GM18867 (cell line): Measurements from ENCODE around the gene ASCL1.

Source experiments
- ATAC-seq: cut with Tn5 transposase; IDR thresholded peaks from one replicate; pipeline ENCODE4 v1.9.1; 2021; ENCODE audit warnings: mild to moderate bottlenecking, moderate library complexity; ENCODE audit not compliant: unreplicated experiment

The ASCL1 gene

GRCh38 chr12:102957339-102958050 lies at the start of gene ASCL1:
TSS of gene ASCL1 (plus strand) at chr12:102957674. CDS start at chr12:102958245, 571 bp downstream.
- ATAC-seq, result peak; percentile 47

DNA sequence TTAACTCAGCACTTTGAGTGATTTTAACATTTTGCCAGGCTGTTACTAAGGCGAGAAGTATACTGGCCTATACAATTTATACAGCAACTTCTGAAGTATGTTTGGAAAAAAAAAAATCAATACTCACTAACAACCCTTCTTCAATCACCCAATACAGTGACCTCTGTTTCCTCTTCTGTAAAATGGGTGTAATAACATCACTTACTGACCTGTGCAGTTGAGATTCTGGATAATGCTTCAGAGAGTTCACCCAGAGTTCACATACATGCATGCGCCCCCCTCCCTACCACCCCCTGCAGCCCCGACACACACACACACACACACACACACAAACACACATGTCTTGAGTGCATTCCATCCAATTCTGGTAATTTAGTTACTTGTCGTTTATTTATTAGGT lies 49.6 kb upstream of the ASCL1 start:
- no peak for ATAC-seq

DNA sequence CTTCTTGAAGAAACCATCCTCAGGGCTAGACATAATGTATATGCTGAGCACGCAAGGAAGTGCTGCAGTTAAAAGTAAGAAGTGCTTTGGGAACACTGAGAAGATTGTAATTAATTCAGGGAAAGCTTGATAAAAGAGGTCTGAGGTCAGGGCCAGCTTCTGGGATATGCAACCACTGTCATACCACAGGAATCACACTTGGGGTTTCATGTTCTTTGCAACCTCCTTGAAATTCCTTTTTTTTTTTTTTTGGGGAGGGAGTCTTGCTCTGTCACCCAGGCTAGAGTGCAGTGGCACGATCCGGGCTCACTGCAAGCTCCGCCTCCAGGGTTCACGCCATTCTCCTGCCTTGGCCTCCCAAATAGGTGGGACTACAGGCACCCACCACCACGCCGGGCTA lies 47.3 kb upstream of the ASCL1 start:
- ATAC-seq, result no peak

DNA sequence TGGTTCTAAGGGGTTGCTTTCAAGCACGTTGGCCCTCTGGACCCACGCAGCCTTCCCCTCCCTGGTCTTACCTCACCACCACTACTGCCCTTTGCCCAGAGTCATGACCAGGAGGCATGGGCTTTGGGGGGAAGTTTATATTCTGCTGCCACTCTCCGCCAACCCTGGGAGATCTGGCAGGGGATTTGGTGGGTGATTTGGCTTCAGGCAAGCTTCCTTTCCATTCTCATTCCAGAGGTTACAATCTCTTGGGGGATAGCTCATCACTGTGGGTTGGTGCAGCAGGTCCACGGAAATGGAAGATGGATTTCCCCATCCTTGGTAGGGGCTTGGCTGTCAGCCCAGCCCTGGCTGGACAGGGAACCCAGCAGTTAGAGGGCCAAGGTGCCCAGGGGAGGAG lies 46.7 kb upstream of the ASCL1 start:
- no peak for ATAC-seq

- no peak for ATAC-seq
These were observed 46.2 kb upstream of the ASCL1 start for GRCh38 chr12:102911320-102911719.

- no peak for ATAC-seq
These were observed 45.2 kb upstream of the ASCL1 start for GRCh38 chr12:102912258-102912657.

- ATAC-seq, result no peak
These were observed 43.8 kb upstream of the ASCL1 start for GRCh38 chr12:102913453-102914226.

- no peak for ATAC-seq
These were observed 41.0 kb upstream of the ASCL1 start for GRCh38 chr12:102916252-102917025.

- ATAC-seq, result peak; percentile 76
These were observed 40.3 kb upstream of the ASCL1 start, which contains the start of gene PAH for GRCh38 chr12:102917026-102917787. TSS of gene PAH (minus strand) at chr12:102917244. CDS start at chr12:102917130, 114 bp downstream.

- ATAC-seq, result no peak
These were observed 38.6 kb upstream of the ASCL1 start for GRCh38 chr12:102918840-102919239.

DNA sequence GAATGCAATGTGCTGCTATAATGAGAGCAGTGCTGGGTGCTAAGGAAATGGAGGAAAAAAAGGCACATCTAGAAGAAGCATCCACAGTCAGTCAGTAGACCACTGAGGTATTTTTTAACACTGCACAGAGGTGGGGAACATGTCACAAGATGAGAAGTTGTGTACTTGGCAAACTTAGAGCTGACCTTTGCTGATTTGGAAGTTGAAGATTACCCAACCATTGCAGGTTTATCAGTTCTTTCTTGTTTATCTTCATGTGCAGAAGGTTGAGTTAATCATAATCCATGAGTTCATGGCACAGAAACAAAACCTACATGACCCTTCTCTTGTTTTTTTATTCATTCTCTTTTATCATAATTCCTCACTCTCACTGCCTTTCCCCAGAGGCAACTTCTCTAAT lies 37.2 kb upstream of the ASCL1 start:
- no peak for ATAC-seq

GRCh38 chr12:102921240-102921639 lies 36.2 kb upstream of the ASCL1 start:
- ATAC-seq, result no peak

- ATAC-seq, result no peak
These were observed 30.3 kb upstream of the ASCL1 start for GRCh38 chr12:102927220-102927619.

DNA sequence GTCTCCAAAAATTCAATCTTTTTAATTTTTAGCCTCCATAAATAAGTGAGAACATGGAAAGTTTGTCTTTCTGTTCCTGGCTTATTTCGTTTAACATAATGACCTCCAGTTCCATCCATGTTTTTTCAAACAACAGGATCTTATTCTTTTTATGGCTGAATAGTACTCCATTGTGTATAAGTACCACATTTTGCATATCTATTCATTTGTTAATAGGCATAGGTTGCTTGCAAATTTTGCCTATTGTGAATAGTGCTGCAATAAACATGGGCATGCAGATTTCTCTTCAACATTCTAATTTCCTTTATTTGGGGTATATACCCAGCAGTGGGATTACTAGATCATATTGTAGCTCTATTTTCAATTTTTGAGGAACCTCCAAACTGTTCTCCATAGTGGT lies 24.3 kb upstream of the ASCL1 start:
- ATAC-seq, result no peak

GRCh38 chr12:102939059-102939458 lies 18.4 kb upstream of the ASCL1 start:
- ATAC-seq, result no peak

GRCh38 chr12:102939670-102940222 lies 17.7 kb upstream of the ASCL1 start:
- no peak for ATAC-seq

GRCh38 chr12:102946042-102946441 lies 11.4 kb upstream of the ASCL1 start:
- no peak for ATAC-seq

DNA sequence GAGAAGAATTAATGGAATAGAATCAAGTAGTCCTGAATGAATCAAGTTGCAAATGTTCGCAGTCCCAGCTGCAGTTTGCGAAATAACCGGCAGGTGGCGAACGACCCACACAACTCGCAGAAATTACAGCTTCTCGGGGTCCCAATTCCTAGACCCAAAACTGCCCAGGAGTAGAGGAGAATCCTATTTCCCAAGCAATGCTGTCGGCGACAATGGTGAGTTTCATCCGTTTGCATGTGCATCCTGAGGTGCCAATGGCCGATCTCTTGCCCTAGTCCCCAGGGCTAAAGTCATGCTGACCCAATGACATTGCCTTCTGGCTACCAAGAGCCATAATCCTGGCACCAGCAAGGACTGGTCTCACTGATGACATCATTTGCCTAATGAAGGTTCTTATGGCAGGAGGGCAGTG lies 8.5 kb upstream of the ASCL1 start:
- ATAC-seq, result no peak

DNA sequence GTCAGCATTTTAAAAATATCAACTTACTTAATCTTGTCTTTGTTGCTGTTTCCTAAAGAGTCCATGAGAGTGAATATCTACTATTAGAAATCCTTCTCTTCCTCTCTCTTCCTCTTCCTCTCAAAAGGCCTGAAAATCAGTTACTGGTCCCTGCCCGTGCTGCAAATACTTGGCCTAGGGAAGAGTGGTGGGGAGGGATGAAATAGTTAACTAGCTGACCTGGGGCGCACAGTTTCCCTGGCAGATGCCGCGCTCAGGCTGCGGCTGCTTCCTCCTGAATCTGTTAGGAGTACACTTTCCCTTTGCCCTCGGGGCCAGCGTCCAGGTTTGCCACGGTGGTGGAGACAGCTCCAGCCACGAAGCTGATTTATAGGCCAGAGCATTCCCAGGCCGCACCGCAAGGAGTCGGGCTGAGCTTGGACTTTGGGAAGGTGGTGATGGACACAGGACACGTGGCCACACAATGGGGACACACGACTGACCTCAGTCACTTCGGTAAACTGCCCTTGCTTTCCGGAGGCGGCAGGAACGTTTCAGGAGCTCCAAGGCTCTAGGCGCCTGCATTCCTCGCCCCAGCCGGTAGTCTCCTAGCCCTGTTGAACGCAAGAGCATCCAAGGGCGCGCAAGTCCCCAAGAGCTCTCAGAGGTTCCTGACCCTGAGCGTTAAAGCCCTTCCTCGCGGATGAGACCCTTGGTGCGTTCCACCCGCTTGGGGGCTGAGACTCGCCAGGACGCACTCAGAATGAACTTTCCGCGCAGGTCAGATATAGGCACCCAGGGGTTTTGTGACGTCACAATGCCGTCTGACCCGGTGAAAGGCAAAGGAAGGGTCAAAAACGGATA lies 7.1 kb upstream of the ASCL1 start:
- ATAC-seq, result no peak
